H9 (cell line): ENCODE data around the gene RSPO1. TPM values are rescaled to one million over a fixed set of nuclear protein-coding genes. Genes with fewer than 3 reads are reported as not detected.
A peak's percentile ranks its signal among the peaks of the same experiment; 100 is the strongest.
"Not testable (repeated sequence)": the region's sequence is repeated elsewhere in the genome, so short reads cannot be mapped to it uniquely, and the experiment has no call there.

Experiments used
- DNase-seq: peaks from one replicate; pipeline ENCODE4 v3.0.0-alpha.2; 2017
- H2AFZ ChIP-seq: one replicate; pipeline ENCODE4 v1.6.1; 2013; ENCODE audit warnings: mild to moderate bottlenecking, low read length, control low read depth, moderate library complexity
- H2AK5ac ChIP-seq: 2 replicates; pipeline ENCODE4 v1.6.1; 2013; ENCODE audit warnings: low read length, control low read depth, mixed read lengths; ENCODE audit not compliant: insufficient read length
- H2BK120ac ChIP-seq: one replicate; pipeline ENCODE4 v1.6.1; 2013; ENCODE audit warnings: low read depth, mild to moderate bottlenecking, low read length, control low read depth, inconsistent platforms; ENCODE audit not compliant: poor library complexity, severe bottlenecking
- H2BK12ac ChIP-seq: 2 replicates; pipeline ENCODE4 v1.6.1; 2013; ENCODE audit warnings: low read length, control low read depth, mixed read lengths, low read depth; ENCODE audit not compliant: insufficient read length
- H2BK15ac ChIP-seq: 2 replicates; pipeline ENCODE4 v1.6.1; 2013; ENCODE audit warnings: low read depth, low read length, control low read depth
- H2BK20ac ChIP-seq: one replicate; pipeline ENCODE4 v1.6.1; 2013; ENCODE audit warnings: low read depth, mild to moderate bottlenecking, low read length, control low read depth, inconsistent platforms; ENCODE audit not compliant: poor library complexity, severe bottlenecking
- H2BK5ac ChIP-seq: 2 replicates; pipeline ENCODE4 v1.6.1; 2013; ENCODE audit warnings: low read length, control low read depth, mixed read lengths; ENCODE audit not compliant: insufficient read length
- H3K14ac ChIP-seq: 2 replicates; pipeline ENCODE4 v1.6.1; 2013; ENCODE audit warnings: low read length, control low read depth; ENCODE audit not compliant: insufficient read depth
- H3K18ac ChIP-seq: 2 replicates; pipeline ENCODE4 v1.6.1; 2013; ENCODE audit warnings: low read depth, mild to moderate bottlenecking, mixed read lengths, low read length, control low read depth; ENCODE audit not compliant: insufficient read length
- H3K23ac ChIP-seq: 2 replicates; pipeline ENCODE4 v1.6.1; 2013; ENCODE audit warnings: low read length, control low read depth, mixed read lengths, low read depth; ENCODE audit not compliant: insufficient read length
- H3K23me2 ChIP-seq: 2 replicates; pipeline ENCODE4 v1.6.1; 2013; ENCODE audit warnings: low read depth, mild to moderate bottlenecking, mixed read lengths, low read length, control low read depth; ENCODE audit not compliant: insufficient read length, poor library complexity, severe bottlenecking
- H3K27ac ChIP-seq: 2 replicates; pipeline ENCODE4 v1.5.1; 2013; ENCODE audit warnings: low read length, control low read depth, mixed read lengths, low read depth; ENCODE audit not compliant: insufficient read length
- H3K27me3 ChIP-seq: 2 replicates; pipeline ENCODE4 v1.6.1; 2013; ENCODE audit warnings: low read length, control low read depth, inconsistent platforms; ENCODE audit not compliant: insufficient read depth
- H3K4ac ChIP-seq: 2 replicates; pipeline ENCODE4 v1.6.1; 2013; ENCODE audit warnings: low read depth, mild to moderate bottlenecking, control low read depth, inconsistent platforms, low read length, moderate library complexity
- H3K4me1 ChIP-seq: 2 replicates; pipeline ENCODE4 v1.6.1; 2013; ENCODE audit warnings: low read length, control low read depth, inconsistent platforms; ENCODE audit not compliant: insufficient read depth
- H3K4me2 ChIP-seq: 2 replicates; pipeline ENCODE4 v1.6.1; 2013; ENCODE audit warnings: low read length, control low read depth, mixed read lengths; ENCODE audit not compliant: insufficient read length, insufficient read depth
- H3K56ac ChIP-seq: 2 replicates; pipeline ENCODE4 v1.6.1; 2013; ENCODE audit warnings: low read depth, mild to moderate bottlenecking, mixed read lengths, low read length, control low read depth; ENCODE audit not compliant: insufficient read length
- H3K79me1 ChIP-seq: 2 replicates; pipeline ENCODE4 v1.6.1; 2013; ENCODE audit warnings: low read depth, mild to moderate bottlenecking, moderate library complexity, low read length, control low read depth, inconsistent platforms; ENCODE audit not compliant: insufficient read depth, poor library complexity, severe bottlenecking
- H3K79me2 ChIP-seq: 2 replicates; pipeline ENCODE4 v1.6.1; 2013; ENCODE audit warnings: low read length, control low read depth, inconsistent platforms; ENCODE audit not compliant: insufficient read depth
- H3K9ac ChIP-seq: 2 replicates; pipeline ENCODE4 v1.6.1; 2013; ENCODE audit warnings: low read length, control low read depth, mixed read lengths; ENCODE audit not compliant: insufficient read length; ENCODE audit errors: extremely low read depth
- H3K9me3 ChIP-seq: one replicate; pipeline ENCODE4 v1.6.1; 2013; ENCODE audit warnings: low read depth, low read length, inconsistent platforms; ENCODE audit not compliant: control insufficient read depth
- H3T11ph ChIP-seq: one replicate; pipeline ENCODE4 v1.6.1; 2013; ENCODE audit warnings: mild to moderate bottlenecking, low read length, control low read depth, inconsistent platforms
- H4K20me1 ChIP-seq: one replicate; pipeline ENCODE4 v1.6.1; 2013; ENCODE audit not compliant: control insufficient read depth, insufficient read length, insufficient read depth
- H4K5ac ChIP-seq: 2 replicates; pipeline ENCODE4 v1.6.1; 2013; ENCODE audit warnings: low read depth, mild to moderate bottlenecking, mixed read lengths, low read length, control low read depth; ENCODE audit not compliant: insufficient read length
- H4K8ac ChIP-seq: replicated peaks from 2 replicates; pipeline ENCODE4 v1.6.1; 2013; ENCODE audit warnings: low read length, control low read depth, mixed read lengths, low read depth; ENCODE audit not compliant: insufficient read length
- H4K91ac ChIP-seq: 2 replicates; pipeline ENCODE4 v1.6.1; 2013; ENCODE audit warnings: low read depth, mild to moderate bottlenecking, moderate library complexity, mixed read lengths, low read length, control low read depth; ENCODE audit not compliant: insufficient read length
- H3K27ac Mint-ChIP-seq, 3 experiments: 2 replicates in 2 of 3; 3 replicates in 1 of 3; pipeline ENCODE4 v1.8.0; 2020 to 2021; ENCODE audit warnings: mixed read lengths in 3 of 3, mild to moderate bottlenecking in 1 of 3, moderate library complexity in 1 of 3
- H3K27me3 Mint-ChIP-seq: 2 replicates; pipeline ENCODE4 v1.8.0; 2021; ENCODE audit warnings: low read depth, mild to moderate bottlenecking, moderate library complexity, mixed read lengths
- H3K36me3 Mint-ChIP-seq, 3 experiments: 2 replicates in 2 of 3; 3 replicates in 1 of 3; pipeline ENCODE4 v1.8.0; 2020 to 2021; ENCODE audit warnings: low read depth in 3 of 3, mixed read lengths in 3 of 3; ENCODE audit not compliant: insufficient read depth in 1 of 3
- H3K4me1 Mint-ChIP-seq, 2 experiments: 2 replicates each; pipeline ENCODE4 v1.8.0; 2020; ENCODE audit warnings: mixed read lengths in 2 of 2
- H3K4me3 Mint-ChIP-seq, 2 experiments: 2 replicates in 1 of 2; 3 replicates in 1 of 2; pipeline ENCODE4 v1.8.0; 2020 to 2021; ENCODE audit warnings: mild to moderate bottlenecking in 2 of 2, mixed read lengths in 2 of 2, moderate library complexity in 1 of 2
- H3K9me3 Mint-ChIP-seq, 2 experiments: 2 replicates in 1 of 2; 3 replicates in 1 of 2; pipeline ENCODE4 v1.8.0; 2020; ENCODE audit warnings: mild to moderate bottlenecking in 2 of 2, mixed read lengths in 2 of 2, moderate library complexity in 1 of 2
- WGBS: extraction: QIAGEN DNeasy Blood & Tissue Kit; methylation state at CpG from one replicate; pipeline ENCODE4 v1.1.7; 2013; ENCODE audit warnings: missing lambda C conversion rate, low lambda C conversion rate, mixed read lengths; ENCODE audit not compliant: insufficient read length; ENCODE audit errors: extremely low coverage; 5-methylcytosine and 5-hydroxymethylcytosine counted together
- long read RNA-seq: library from polyadenylated mRNA; unstranded; transcript quantifications from one replicate; pipeline ENCODE4 v2.0.0, GENCODE V29; 2020
- total RNA-seq: library from RNA; stranded (reverse); gene quantifications from 2 replicates; pipeline ENCODE4 v1.2.1, GENCODE V29; 2021
- TF ChIP-seq, protein P1 (sequence below): fragments of 200-600 bp; sonication (generic); conservative IDR thresholded peaks from 3 replicates; pipeline ENCODE4 v1.8.0; 2021; ENCODE audit warnings: antibody characterized with exemption, mild to moderate bottlenecking

RSPO1 gene, protein sequence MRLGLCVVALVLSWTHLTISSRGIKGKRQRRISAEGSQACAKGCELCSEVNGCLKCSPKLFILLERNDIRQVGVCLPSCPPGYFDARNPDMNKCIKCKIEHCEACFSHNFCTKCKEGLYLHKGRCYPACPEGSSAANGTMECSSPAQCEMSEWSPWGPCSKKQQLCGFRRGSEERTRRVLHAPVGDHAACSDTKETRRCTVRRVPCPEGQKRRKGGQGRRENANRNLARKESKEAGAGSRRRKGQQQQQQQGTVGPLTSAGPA
- 0.33 and 0.35 TPM in 2 replicates for total RNA-seq
- long read RNA-seq, partial matches to known transcripts, result 1 of 1 reads
- long read RNA-seq, other reads (novel, unspliced or antisense), result 0 of 1 reads

DNA sequence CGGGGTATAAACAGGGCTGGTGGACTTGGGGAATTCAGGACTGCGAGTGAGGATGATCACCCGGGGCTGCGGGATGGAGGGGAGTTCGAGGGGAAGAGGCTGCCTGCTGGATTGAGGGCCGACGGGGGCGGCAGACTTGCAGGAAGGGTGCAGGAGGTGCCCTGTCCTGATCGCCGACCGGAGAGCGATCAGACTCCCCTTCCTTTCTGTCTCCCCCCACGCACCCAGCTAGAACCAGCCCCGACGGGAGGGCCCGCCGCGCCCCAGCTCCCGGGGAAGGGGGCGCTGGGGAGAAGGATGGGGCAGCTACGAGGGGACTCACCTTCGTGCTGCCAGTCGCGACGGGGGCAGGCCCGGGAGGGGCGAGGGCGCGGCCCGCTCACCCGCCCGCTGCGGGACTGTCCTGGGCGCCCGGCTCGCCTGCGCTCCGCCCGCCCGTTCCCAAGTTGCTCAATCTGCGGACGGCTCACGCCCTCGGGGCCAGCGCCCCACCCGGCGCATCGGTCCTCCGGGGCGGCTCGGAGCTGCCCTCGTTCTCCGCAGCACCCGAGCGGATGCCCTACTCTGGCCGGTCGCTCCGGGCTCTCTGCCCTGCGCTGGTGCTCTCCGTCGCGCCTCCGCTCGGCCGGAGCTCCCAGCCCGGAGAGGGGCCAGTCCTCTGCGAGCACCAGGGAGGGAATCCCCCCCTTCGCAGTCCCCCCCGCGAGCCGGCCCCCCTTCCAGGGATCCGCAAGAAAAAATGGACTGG, at the start of gene RSPO1:
TSS of gene RSPO1 (minus strand) at position 649 of the 748 bp plus-strand sequence. CDS start 5,231 bp downstream, outside the sequence.
- no peaks in the 10 kb centered on the region for H3K4me1 ChIP-seq
- H4K91ac ChIP-seq, result no peak within 1 kb of the TSS
- no peak within 1 kb of the TSS for H2BK120ac ChIP-seq
- no peaks in the 10 kb centered on the region; a peak in 1 of 5 replicates for H3K9me3 Mint-ChIP-seq
- H3K27ac ChIP-seq, result no peak within 1 kb of the TSS
- H2AFZ ChIP-seq, result no peak within 1 kb of the TSS
- H3K79me2 ChIP-seq, result no peaks in the 10 kb centered on the region
- H3K27ac Mint-ChIP-seq, result no peak within 1 kb of the TSS
- no peak within 1 kb of the TSS for H3K9ac ChIP-seq
- H3K23me2 ChIP-seq, result peaks cover 9% of the 10 kb centered on the region
- no peak within 1 kb of the TSS for H3K4ac ChIP-seq
- H3K4me2 ChIP-seq, result peak within 1 kb of the TSS; percentile 11
- no peak within 1 kb of the TSS for H4K5ac ChIP-seq
- H3K27me3 ChIP-seq, result peaks cover 75% of the 10 kb centered on the region
- H3K36me3 Mint-ChIP-seq, result peaks cover 0 to 1% (median 0%) of the 10 kb centered on the region in 3 experiments; a peak in 1 of 7 replicates
- peaks cover 21 to 46% of the 10 kb centered on the region in 2 experiments for H3K4me1 Mint-ChIP-seq
- no peak within 1 kb of the TSS for H3K18ac ChIP-seq
- no peaks in the 10 kb centered on the region for H3K79me1 ChIP-seq
- no CpG with 5 or more reads among the region's 72 CpGs for WGBS
- peak within 1 kb of the TSS; percentile 44 to 80 for H3K4me3 Mint-ChIP-seq
- H2BK12ac ChIP-seq, result no peak within 1 kb of the TSS
- no peak within 1 kb of the TSS for H3K14ac ChIP-seq
- H4K20me1 ChIP-seq, result no peaks in the 10 kb centered on the region
- no peak within 1 kb of the TSS for H3K23ac ChIP-seq
- H2BK5ac ChIP-seq, result no peak within 1 kb of the TSS
- no peak within 1 kb of the TSS for H3K56ac ChIP-seq
- peaks cover 49% of the 10 kb centered on the region for H3K27me3 Mint-ChIP-seq
- no peak within 1 kb of the TSS for H2BK20ac ChIP-seq
- H2AK5ac ChIP-seq, result no peak within 1 kb of the TSS
- no peak within 1 kb of the TSS for H4K8ac ChIP-seq
- no peaks in the 10 kb centered on the region for H3K9me3 ChIP-seq
- H3T11ph ChIP-seq, result no peak within 1 kb of the TSS
- TF ChIP-seq, protein P1, sequence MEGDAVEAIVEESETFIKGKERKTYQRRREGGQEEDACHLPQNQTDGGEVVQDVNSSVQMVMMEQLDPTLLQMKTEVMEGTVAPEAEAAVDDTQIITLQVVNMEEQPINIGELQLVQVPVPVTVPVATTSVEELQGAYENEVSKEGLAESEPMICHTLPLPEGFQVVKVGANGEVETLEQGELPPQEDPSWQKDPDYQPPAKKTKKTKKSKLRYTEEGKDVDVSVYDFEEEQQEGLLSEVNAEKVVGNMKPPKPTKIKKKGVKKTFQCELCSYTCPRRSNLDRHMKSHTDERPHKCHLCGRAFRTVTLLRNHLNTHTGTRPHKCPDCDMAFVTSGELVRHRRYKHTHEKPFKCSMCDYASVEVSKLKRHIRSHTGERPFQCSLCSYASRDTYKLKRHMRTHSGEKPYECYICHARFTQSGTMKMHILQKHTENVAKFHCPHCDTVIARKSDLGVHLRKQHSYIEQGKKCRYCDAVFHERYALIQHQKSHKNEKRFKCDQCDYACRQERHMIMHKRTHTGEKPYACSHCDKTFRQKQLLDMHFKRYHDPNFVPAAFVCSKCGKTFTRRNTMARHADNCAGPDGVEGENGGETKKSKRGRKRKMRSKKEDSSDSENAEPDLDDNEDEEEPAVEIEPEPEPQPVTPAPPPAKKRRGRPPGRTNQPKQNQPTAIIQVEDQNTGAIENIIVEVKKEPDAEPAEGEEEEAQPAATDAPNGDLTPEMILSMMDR, result no peak
- no peak within 1 kb of the TSS for H2BK15ac ChIP-seq
- peak; percentile 47 for DNase-seq

DNA sequence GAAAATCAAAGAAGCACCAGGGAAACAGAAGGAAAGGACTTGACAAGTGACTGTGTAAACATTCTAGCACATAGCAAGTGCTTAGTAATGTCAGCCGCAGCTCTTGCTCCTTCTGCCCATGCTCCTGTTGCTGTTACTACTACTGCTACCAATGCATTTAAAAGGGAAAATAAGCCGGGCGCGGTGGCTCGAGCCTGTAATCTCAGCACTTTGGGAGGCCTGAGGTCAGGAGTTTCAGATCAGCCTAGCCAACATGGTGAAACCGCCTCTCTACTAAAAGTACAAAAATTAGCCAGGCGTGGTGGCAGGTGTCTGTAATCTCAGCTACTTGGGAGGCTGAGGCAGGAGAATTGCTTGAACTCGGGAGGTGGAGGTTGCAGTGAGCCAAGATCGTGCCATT, 49.5 kb upstream of the RSPO1 start:
- H3K27me3 ChIP-seq, H3K14ac ChIP-seq, H2BK20ac ChIP-seq, H4K5ac ChIP-seq, H3K27ac ChIP-seq, H3K9me3 ChIP-seq, H3K18ac ChIP-seq, H3K4me3 Mint-ChIP-seq, DNase-seq, H3K27ac Mint-ChIP-seq, H3K23me2 ChIP-seq, H3K23ac ChIP-seq, H2BK120ac ChIP-seq, H2AK5ac ChIP-seq, H3K4ac ChIP-seq, H3K79me2 ChIP-seq, H3K79me1 ChIP-seq, H2BK12ac ChIP-seq, H3K56ac ChIP-seq, H2BK15ac ChIP-seq, H3K4me1 ChIP-seq, H4K20me1 ChIP-seq, H3T11ph ChIP-seq, H2AFZ ChIP-seq, H4K8ac ChIP-seq, H4K91ac ChIP-seq, H3K4me2 ChIP-seq, H3K4me1 Mint-ChIP-seq, H2BK5ac ChIP-seq, H3K9ac ChIP-seq, H3K9me3 Mint-ChIP-seq, H3K27me3 Mint-ChIP-seq: not testable (repeated sequence)
- WGBS, result no CpG with 5 or more reads among the region's 9 CpGs
- H3K36me3 Mint-ChIP-seq, result peaks cover 37 to 65% (median 58%) of the 10 kb centered on the region in 3 experiments; a peak in 6 of 7 replicates
